Loucy (cell line): Measurements from ENCODE around the gene KBTBD12.
"Not testable (repeated sequence)": the region's sequence is repeated elsewhere in the genome, so short reads cannot be mapped to it uniquely, and the experiment has no call there.

Experiments
- CTCF ChIP-seq: fragments of 200-600 bp; sonication (generic); conservative IDR thresholded peaks from 2 replicates; pipeline ENCODE4 v1.5.1; 2014; ENCODE audit warnings: mild to moderate bottlenecking, antibody characterized with exemption, low read length
- EZH2phosphoT487 ChIP-seq: fragments of 200-600 bp; IDR thresholded peaks from 2 replicates; pipeline ENCODE4 v1.6.1; 2018; ENCODE audit warnings: antibody characterized with exemption, mild to moderate bottlenecking, moderate library complexity, borderline replicate concordance

GRCh38 chr3:127874097-127874496 lies 40.9 kb upstream of the KBTBD12 start:
- not testable (repeated sequence) for TF ChIP-seq CTCF, EZH2phosphoT487
